HG03520 (cell line): ENCODE data around the gene FIBCD1.
"Not testable (repeated sequence)": the region's sequence is repeated elsewhere in the genome, so short reads cannot be mapped to it uniquely, and the experiment has no call there.

Experiments
- ATAC-seq: cut with Tn5 transposase; IDR thresholded peaks from one replicate; pipeline ENCODE4 v1.9.1; 2021; ENCODE audit warnings: mild to moderate bottlenecking, moderate library complexity; ENCODE audit not compliant: unreplicated experiment

FIBCD1 gene

GRCh38 chr9:130955947-130956621 is 17.0 kb upstream of the FIBCD1 start:
- ATAC-seq: no peak

GRCh38 chr9:130954925-130955324 is 15.9 kb upstream of the FIBCD1 start:
- not testable (repeated sequence) for ATAC-seq

GRCh38 chr9:130954317-130954716 is 15.3 kb upstream of the FIBCD1 start:
- no peak for ATAC-seq

GRCh38 chr9:130952065-130952762 is 13.2 kb upstream of the FIBCD1 start:
- no peak for ATAC-seq

GRCh38 chr9:130950039-130950311 is 10.9 kb upstream of the FIBCD1 start:
- ATAC-seq: no peak

GRCh38 chr9:130949188-130950038 is 10.4 kb upstream of the FIBCD1 start:
- no peak for ATAC-seq

GRCh38 chr9:130948266-130948665 is 9.2 kb upstream of the FIBCD1 start:
- no peak for ATAC-seq

GRCh38 chr9:130947618-130948140 is 8.6 kb upstream of the FIBCD1 start:
- no peak for ATAC-seq

- no peak for ATAC-seq
These were observed 7.9 kb upstream of the FIBCD1 start for GRCh38 chr9:130946766-130947617.

GRCh38 chr9:130945173-130945572 is 6.1 kb upstream of the FIBCD1 start:
- ATAC-seq: no peak

- ATAC-seq: no peak
These were observed 5.5 kb upstream of the FIBCD1 start for GRCh38 chr9:130944510-130945058.

GRCh38 chr9:130943777-130944176 is 4.7 kb upstream of the FIBCD1 start:
- ATAC-seq: no peak

- no peak for ATAC-seq
These were observed 4.2 kb upstream of the FIBCD1 start for GRCh38 chr9:130943221-130943620.

- ATAC-seq: no peak
These were observed 3.6 kb upstream of the FIBCD1 start for GRCh38 chr9:130942679-130943078.

- ATAC-seq: no peak
These were observed 3.0 kb upstream of the FIBCD1 start for GRCh38 chr9:130942084-130942483.

- ATAC-seq: no peak
These were observed 1.9 kb upstream of the FIBCD1 start for GRCh38 chr9:130940693-130941576.

GRCh38 chr9:130940027-130940549 is 1.0 kb upstream of the FIBCD1 start:
- ATAC-seq: no peak

GRCh38 chr9:130939405-130940026 is 469 bp upstream of the FIBCD1 start:
- ATAC-seq: no peak

GRCh38 chr9:130938184-130938651 is 829 bp downstream of the FIBCD1 start:
- ATAC-seq: no peak
